NCI-H1436 treated with DMSO at 0.1 percent for 48 hours (cell line): Measurements from ENCODE around the gene MRNIP.

Source experiments
- DNase-seq: peaks from one replicate; lab custom pipeline; 2025; lab: John Stamatoyannopoulos, UW

The MRNIP gene

DNA sequence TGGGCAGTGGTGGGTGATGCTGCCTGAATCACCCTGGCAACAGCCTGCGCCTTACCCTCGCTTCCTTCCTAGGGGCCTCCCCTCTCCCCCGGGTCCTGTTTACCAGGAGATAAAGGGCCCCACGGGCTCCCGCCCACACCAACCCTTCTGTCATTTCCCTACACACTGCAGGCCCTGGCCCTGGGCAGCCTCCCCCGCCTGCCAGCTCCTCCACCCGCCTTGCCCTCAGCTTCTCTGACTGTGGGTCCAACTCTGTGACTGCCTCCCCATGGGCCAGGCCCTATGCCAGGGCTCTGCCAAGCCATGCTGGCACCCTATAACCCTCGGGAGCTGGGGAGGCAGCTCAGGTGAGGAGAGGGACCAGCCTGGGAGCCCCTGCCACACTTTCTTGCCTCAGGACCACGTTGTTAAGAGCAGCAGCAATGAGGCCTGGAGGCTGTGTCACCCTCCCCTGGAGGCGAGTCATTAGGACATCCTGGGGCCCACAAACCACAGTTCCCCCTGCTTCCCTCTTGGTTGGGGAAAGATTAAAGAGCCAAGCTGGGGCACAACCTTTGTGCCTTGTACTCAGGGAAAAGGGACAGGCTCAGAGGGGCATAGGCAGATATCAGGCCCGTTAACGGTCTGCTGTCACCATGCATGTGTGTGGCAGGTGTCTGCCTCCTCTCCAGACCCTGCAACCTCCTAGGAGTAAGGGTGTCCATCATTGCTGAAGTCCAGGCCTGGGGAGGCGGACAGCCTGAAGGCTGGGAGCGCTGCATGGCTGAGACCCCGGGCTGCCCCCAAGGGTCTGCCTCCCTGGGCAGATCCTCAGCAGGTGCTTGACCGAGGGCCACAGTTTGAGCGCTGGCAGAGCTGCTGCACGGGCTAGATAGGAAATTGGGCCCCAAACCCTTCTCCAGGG, 54.7 kb downstream of the MRNIP start:
- no peak for DNase-seq

DNA sequence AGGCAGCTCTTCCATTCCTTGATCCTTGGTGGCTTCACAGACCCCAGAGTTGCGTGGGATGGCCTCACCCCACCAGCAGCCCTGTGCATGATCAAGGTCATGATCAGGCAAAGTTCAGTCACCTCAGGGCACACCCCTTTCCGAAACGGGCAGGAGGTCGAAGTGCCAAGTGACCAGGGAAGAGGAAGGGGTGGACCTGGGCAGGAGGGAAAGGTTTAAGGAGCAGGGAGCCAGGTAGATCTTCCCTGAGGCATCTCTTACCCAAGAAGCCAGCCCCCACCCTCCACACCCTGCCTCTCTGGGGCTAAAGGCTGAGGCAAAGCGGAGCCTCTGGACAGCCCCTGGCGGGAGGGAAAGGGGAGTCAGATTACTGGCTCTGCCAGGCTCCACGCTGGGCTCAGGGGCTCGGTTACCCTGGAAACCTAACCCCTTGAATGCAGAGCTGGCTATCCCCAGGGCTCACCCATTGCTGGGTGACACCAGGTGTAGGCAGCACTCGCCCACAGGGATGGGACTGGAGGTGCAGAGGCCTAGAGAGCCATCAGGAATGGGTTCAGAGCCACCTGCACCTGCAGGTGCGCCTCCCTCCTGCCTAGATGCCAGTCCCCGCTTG, 55.6 kb downstream of the MRNIP start:
- no peak for DNase-seq

DNA sequence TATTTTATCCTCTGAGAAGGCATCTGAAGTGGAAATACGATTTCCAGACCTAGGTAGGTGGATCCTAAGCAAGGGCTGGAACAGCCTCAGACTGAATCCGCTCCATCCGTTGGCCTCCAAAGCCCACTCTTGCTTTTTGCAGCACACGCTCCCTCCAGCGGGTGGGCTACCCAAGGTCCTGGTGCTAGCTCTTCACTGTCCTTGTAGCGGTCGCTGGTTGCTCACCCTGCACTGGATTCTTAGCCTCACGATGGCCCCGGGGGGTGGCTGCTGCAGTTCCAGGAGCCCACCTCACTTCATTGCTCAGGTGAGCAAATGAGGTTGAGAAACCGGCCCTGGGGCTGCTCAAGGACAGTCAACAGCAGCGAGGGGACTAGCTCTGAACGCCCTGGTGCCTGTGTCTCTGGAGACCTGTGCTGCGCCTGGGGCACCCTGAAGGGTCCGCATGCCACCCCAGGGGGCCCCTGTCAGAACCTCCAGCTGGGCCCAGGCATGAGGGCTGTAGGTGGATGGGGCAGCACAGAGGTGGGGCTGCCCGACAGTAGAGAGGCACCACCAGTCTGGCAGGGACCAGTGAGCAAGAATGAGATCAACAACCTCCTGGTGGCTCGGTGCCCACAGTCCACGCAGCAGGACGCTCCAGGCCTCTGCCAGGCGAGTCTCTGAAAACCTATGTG, 56.3 kb downstream of the MRNIP start:
- no peak for DNase-seq

DNA sequence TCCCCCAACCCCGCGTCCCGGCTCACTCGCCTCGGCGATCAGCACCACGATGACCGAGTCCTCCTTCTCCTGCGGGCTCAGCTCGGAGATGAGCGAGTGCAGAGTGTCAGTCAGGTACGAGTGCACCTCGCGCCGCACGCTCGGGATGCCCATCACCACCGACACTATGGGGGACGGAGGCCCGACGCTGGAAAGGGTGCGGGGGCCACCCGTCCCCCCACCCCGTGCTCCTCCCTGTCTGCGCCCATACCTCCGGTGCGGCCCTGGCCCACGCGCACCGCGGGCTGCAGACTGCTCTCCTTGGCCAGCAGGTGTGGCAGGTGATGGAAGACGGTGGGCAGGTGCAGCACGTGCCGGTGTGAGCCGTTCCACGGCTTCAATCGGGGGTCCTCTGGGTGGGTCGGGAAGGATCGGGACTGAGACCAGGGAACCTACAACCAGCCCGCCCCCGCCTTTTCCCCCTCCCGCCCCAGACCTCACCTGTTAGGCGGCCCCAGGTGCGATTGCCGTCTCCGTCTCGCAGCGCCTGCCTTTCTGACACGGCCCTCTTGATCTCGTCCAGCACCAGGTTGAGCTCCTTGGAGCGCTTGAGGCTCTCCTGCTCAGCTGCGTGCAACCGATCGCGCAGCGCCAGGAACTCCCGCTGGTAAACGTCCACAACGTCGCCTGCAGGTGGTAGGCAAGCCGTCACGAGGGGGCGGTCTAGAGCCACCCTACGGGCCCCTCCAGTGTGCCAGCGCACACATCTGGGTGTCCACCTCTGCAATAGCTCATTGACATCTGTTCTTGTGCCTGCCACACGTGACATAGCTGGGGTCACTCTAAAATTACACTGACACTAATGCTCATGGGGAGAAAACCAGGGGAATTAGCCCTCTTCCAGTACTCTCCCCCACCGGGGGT, 57.1 kb downstream of the MRNIP start:
- no peak for DNase-seq

DNA sequence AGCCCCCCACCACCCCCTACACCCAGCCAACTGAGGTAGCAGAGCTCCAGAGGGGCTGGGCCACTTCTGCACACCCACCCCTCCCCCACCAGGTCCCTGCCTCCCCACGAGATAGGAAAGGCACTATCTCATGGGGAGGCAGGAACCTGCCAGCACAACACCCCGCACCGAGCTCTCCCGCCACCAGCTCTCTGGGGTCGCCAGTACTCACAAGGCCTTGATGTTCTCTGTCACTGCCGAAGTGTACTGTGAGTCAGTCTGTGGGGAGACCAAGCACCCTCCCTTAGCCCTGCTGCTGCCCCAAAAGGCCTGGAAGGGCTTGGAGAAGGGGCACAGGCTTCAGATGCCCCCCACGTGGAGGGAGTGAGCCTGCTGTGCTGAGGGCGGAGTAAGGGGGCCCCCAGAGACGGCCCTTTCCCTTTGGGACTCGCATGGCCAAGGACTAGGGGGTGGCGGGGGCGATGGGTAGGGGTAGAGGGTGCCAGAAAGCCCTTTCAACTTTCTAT, 57.9 kb downstream of the MRNIP start:
- DNase-seq, result no peak

DNA sequence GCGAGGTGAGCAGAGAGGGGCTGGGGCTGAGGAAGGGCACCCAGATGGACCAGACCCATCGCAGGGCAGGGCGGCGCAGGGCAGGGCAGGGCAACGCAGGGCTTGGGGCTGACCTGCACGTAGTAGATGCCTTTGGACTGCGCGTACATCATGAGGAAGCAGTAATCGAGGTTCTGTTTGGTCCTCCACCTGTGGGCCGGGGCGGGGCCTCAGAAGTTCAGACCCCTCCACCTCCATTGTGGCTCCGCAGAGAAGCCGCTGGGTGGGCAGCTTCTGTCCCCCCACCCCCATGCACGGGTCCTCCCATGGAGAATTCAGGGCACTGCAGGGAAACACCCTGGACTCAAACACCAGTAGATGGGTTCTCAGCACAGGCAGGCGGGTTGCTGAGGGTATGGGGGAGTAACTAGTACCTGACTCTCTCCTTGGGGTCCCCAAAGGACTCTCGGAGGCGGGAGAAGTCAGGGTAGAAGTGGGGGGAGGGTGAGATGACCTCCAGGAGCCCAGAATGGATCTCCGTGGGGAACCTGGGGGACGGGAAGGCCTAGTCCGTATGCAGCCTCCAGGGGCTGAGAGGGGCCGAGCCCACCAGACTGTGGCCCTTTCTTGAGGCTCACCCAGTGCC, 58.4 kb downstream of the MRNIP start:
- DNase-seq, result no peak

DNA sequence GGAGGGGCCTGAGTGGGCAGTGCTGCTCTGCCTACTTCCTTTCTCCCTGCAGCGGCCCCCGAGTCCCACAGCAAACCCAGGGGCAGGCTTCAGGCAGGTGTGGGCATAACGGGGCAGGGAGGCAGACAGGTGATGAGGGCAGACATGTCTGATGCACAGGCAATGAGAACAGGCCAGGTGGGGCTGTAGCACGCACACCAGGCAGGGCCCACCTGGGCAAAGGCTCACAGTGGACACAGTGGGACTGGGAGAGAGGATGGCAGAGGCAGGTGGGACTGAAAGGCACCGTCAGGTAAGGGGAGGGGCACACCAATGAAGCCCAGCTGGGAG, 59.0 kb downstream of the MRNIP start:
- DNase-seq, result no peak

DNA sequence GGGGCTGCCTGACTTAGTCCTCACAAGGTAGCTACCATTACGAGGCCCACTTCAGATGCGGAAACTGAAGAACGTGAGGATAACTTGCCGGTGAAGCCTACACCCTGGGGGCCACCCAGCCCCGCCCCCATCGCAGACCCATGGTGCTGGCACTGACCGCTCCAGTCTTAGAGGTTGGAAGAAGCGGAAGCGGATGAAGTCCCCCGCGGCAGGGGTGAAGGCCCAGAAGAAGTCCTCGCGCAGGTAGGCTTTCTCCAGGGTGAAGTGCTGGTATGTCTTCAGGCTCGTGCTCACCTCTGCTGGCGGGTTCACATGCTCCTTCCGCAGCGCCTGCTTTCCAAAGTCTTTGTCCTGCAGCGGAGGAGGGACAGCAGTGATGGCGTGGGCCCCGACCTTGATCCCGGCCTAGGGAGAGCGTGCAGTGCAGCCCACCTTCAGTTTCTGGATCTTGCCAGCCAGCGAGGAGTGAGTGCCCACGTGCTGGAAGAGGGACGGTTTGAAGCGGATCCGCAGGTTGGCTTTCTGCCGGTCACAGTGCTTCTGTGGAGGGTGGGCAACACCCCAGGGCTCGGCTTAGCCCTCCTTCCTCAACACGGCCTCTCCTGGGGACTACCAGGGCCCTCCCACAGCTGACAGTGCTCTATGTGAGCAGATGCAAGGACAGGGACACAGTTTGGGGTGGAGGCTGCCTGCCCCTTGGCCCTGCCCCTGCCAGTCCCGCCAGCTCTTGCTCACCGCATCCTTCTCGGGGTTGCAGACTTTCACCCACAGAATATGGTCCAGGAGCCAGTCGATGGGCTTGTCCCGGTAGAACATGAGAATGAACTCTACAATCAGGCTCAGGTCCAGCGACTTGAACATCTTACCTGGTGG, 59.6 kb downstream of the MRNIP start:
- DNase-seq, result no peak

DNA sequence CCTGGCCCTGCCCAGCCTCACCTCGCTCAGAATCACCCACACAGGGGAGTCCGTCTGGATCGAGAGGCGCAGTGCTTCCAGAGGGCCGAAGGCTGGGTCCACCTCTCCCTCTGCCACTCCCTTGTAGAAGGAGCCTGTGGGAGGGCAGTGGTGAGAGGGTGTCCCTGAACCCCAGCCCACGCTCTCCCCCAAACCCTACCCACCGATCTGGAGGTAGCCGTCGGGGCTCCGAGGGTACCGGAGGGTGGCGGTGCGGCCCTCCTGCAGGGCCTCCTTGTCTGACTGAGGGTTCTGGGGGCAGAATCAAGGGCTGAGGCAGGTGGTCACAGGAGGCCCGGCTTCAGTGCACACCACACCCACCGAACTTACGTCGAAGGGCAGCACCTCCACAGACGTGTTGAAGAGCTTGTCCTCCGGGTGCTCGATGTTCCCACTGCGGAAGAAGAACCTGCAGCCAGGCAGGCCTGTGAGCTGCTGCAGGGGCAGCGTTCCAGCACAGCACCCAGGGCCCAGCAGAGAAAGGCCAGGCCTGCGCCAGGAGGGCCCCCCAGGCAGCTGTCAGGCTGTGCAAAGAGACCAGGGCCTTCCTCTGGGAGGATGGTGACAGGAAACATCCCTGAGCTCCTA, 60.4 kb downstream of the MRNIP start:
- DNase-seq, result no peak

DNA sequence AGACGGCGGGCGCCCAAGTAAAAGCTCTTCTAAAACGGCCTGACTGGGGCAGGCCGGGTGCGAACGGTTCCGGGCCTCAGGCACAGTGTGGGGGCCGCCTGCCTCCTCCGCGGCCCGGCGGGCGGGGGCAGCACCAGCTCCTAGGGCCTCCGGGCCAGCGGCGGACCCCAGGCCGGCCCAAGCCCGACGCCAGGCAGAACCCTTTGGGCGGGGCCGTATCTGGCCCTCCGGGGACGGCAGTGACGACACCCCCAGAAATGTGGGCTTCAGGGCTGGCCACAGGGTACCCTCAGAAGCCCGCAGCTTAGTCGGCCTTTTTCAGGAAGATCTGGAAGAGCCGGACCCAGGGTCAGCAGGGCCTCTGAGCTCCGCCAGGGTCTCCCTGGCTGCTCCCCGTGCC, 60.9 kb downstream of the MRNIP start:
- no peak for DNase-seq

DNA sequence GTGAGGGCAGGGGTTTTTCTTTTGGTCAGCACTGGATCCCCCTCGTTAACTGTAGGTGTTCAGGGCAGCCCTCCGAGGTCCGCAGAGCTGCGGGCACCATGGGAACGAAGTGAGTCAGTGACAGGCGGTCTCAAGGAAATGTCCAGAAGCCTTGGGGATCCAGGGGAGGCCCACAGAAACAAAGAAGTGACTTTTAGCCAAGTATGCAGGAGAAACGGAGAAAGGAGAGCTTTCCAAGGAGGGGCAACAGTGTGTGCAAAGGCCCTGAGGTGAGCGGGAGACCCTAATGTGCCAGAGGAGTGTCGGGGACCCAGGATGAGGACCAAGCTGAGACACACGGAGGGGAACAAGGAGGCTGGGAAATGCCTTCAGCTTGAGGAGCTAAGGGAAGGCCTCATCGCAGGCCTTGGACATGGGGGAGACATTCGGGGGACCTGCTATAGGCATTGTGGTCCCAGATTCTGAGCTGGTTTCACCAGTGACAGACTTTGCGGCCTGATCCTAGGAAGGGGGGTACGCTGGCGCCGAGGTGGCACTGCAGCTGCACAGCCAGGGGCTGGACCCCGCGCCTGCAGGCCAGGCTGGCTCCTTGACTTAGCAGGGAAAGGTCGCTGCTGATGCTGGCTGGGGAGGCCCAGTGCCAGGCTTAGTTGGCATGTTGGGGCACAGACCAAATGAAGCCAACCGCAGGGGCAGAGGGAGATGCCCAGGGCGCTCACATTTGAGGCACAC, 61.6 kb downstream of the MRNIP start:
- DNase-seq, result no peak

DNA sequence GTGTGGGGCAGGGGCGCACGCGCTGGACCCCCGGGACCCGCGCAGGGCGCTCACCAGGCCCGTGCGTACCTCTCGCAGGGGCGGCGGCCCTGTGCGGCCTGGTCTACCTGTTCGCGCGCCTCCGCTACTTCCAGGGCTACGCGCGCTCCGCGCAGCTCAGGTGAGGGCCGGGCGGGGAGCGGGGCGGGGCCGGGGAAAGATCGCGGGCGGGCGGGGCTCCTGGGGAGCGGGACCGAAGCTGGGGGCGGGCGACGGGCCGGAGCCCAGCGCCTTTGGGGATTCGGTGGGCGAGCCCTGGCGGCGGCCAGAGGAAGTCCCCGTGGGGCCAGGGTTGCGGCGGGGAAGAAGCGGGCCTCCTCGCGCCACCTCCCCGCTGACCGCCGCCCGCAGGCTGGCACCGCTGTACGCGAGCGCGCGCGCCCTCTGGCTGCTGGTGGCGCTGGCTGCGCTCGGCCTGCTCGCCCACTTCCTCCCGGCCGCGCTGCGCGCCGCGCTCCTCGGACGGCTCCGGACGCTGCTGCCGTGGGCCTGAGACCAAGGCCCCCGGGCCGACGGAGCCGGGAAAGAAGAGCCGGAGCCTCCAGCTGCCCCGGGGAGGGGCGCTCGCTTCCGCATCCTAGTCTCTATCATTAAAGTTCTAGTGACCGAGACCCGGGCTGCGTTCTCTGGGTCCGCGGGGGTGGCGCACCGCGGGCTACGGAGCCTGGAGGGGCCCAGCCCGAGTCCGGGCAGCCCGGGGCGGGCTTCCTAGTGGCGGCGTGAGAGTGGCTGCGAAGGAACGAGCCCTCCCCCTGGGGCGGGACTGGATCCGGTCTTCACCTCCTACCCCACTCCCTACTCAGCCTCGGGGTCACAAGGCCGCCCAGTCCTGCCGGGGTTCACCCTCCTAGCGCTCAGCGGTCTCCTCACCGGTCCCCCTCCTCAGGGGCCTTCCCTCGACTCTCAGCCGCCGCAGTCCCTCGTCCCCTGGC, 62.5 kb downstream of the MRNIP start:
- DNase-seq, result no peak

DNA sequence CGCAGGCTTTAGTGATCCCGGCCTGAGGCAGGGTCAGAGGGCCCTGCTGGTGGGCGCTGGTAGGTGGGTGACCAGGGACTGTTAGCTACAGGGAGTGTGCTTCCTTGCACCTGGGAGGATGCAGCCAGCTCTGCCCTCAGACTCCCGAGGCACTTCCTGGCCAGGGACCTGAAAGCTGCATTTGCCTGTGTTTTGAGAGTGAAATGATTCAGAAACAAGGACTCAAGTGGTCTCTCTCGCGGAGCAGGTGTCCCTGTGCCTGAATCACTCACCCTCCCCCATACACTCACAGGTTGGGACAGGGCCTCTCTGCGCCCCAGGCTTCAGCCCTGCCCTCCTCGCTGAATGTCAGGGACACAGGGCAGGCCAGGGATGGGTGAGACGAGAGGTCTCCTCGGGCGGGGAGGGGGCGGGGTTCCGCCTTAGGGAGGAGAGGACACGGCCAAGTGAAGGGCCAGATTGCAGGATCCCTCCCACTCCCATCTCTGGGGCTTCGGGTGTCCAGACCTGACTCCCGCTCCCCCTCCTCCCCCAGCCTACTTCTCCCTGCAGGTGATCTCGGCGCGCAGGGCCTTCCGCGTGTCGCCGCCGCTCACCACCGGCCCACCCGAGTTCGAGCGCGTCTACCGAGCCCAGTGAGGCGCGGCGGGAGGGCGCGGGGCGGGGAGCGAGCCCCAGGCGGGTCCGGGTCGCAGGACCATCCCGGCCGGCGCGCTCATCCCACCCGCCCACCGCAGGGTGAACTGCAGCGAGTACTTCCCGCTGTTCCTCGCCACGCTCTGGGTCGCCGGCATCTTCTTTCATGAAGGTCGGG, 63.4 kb downstream of the MRNIP start:
- no peak for DNase-seq

DNA sequence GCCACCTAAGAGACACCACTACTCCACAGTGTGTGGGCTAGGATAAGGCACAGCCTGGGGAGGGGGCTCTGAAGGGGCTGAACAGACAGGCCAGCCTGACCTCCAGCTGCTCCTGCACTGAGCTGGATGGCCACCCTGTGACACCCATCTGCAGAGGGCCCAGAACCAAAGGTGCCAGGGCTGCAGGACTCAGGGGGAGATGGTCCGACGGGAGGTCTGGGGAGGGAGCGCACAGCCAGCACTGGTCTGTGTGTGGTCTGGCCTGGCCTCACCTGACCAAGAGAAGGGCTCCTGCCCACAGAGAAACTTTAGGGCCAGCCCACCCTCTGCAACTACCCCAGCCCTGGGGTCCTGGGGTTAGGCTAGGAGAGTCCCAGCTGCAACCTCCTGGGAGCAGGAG, 64.0 kb downstream of the MRNIP start:
- no peak for DNase-seq

DNA sequence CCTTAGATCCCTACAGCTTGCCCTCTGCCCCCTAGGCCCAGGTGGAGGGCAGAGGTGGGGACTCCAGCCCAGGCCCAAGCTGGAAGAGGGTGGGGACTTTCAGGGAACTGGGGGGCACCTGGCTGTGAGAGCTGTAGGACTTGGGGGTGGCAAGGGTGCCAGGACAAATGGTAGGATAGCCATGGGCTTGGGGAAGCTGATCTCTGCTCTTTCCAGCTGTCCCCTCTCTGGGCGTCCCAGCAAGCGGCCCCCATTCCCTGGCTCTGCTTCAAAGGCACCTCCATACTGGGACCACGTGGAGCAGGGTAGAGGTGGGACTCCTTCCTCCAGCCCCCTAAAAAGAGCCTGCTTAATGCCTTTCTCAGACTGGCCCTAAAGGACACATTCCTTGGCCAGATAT, 64.4 kb downstream of the MRNIP start:
- DNase-seq, result no peak

DNA sequence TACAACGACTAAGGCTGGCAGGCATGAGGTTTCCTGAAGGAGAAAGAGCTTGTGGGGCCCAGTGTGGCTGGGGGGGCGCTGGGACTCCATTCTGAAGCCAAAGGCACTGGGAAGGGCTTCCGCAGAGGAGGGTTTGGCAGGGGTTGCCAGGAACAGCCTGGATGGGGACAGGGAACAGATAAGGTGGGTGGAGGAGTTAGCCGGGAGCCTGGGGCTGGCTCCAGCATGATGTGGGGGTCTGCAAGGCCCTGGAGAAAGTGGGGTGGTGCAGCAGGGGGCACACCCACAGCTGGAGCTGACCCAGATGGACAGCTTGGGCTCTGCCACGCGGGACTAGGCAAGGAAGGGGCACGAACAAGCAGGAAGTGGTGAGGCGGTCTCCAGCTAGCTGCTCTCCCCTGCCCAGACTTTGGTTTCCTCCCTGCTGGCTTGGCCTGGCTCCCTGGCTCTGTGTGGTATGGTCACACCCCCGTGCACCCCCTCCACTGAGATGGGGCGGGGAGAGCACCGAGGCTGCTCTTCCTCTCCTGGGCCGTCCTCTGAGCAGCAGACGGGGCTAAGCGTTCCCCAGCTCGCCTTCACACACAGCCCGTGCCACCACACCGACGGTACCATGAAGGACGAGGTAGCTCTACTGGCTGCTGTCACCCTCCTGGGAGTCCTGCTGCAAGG, 65.0 kb downstream of the MRNIP start, which contains the start of gene LTC4S:
LTC4S (plus strand) TSS at position 519 of the 672 bp plus-strand sequence; CDS start at position 614, 95 bp downstream.
- no peak for DNase-seq
